IPS-11a (cell line): ENCODE data around the gene CAP1.

ENCODE experiments used
- H3K4me3 ChIP-seq: one replicate; pipeline ENCODE4 v1.5.1; 2013; ENCODE audit warnings: low read depth, low read length, control low read depth

Gene CAP1

DNA sequence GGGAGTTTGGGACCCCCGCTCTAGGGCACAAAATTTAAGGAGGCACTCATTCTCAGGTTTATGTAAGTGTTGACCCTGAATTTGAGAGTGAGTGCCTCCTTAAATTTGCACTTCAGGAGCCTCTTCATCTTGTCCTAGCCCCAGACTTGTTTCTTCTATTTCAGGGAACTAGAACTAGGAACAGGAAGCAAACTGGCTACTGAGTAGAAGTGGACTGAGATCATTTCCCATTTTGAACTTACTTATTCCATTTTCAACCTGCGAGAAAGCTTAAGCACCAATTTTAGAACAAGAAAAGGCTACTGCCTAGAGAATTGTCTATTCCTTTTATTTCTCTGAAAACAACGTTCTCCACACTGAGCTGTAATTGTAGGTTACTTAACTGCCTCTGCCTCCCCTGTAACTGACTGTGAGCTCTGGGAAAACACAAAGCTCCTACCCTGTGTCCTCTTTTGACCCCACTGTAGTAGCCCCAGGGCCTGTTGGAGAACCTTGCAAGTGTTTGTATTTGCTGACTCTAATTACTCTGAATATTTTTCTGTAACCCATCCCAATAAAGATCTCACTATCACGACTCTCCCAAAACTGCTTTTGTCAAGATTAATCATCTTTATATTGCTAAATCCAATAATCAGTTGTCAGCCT lies 54.1 kb downstream of the CAP1 start:
- H3K4me3 ChIP-seq, result no peak overlapping the region

DNA sequence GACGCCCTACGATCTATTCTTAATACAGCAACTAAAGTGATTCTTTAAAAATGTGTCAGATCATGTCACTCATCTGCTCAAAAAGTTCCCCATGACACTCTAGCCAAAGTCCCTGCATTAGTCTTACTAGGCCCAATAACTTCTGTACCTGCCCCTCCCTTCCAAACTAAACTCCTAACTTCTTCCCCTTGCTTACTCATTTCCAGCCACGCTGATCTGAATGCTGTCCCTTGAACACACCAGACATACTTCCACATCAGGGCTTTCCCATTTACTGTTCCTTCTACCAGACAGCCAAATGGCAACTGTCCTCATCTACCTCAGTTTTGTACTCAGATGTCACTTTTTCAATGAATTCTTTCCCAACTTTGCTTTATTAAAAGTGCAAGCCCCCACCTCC lies 55.3 kb downstream of the CAP1 start:
- no peak overlapping the region for H3K4me3 ChIP-seq

DNA sequence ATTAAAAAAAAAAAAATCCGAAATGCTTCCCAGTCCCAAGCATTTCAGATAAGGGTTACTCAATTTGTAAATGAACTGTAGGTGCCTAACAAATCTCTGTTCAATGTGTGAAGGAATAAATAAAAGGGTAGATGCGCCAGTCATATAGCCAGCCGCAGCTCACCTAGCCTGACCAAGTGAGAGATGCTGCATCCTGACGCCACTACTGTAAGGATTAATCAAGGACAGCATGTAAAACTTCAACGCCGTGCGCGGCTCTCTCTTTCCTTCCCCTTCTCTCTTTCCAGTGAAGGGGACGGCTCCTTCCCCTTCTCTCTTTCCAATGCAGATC lies 56.1 kb downstream of the CAP1 start:
- peak overlapping the region; percentile 85 for H3K4me3 ChIP-seq

DNA sequence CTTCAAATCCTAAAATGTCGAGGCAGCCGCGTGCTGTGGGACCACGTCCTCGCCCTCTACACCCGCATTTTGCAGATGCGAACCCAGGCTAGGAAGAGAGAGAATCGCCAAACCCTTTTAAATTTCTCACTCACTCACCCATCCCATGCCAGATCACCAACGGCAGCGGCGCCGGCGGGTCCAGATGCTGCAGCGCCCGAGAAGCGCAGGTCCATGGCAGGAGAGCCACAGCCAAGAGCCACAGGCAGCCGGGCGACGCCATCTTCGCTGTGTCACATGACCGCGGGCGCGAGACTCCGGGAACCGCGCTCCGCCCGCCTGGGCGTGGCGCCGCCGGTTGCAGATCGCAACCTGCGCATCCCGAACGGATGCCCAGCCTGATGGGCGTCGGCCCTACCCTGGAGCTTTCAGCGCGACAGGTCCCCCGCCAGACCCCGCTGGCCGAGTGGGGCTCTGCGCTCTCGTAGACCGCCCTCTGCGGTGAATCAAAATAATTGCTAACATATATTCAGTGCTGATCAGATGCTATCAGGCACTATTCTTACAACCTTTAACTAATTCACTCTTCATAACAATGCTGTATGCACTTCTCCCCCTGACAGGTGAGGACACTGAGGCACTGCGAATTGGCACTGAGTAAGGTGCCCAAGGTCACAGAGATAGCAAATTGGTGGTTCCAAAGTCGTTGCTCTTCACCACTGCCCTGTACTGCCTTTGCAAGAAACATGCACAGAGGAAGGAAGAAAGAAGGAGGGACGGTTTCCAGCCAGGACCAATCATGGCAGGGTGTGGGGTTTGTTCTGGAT lies 56.7 kb downstream of the CAP1 start, which contains the start of gene PPT1:
PPT1 (minus strand) TSS at position 276 of the 806 bp plus-strand sequence; CDS start at position 262, 14 bp downstream.
- H3K4me3 ChIP-seq, result peak within 1 kb of the TSS; percentile 85

DNA sequence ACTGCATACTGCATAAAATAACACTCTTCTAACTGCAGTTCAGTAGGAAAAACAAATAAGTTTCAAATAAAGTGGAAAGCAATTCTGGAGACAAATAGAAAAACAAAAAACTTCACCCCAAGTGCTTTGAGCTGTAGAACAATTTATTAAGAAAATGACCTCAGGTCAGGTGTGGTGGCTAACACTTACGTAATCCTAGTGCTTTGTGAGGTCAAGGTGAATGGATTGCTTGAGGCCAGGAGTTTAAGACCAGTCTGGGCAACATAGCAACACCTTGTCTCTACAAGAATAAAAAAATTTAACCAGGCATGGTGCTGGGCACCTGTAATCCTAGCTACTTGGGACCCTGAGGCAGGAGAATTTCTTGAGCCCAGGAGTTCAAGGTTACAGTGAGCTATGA lies 61.5 kb downstream of the CAP1 start:
- no peak overlapping the region for H3K4me3 ChIP-seq

DNA sequence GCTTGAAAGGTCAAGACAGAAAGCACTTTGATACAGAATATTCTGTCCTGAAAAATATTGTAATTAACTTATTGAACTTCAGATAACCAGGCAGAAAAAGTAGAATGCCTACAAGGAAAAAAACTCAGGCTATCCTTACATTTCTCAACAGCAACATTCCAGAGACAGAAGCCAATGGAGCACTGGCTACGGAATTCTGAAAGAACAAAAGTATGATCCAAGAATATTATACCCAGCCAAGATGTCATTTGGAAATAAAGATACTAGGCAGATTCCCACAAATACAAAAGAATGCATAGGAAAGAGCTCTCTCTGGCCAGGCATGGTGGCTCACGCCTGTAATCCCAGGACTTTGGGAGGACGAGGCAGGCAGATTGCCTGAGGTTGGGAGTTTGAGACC lies 62.4 kb downstream of the CAP1 start:
- H3K4me3 ChIP-seq, result no peak overlapping the region

DNA sequence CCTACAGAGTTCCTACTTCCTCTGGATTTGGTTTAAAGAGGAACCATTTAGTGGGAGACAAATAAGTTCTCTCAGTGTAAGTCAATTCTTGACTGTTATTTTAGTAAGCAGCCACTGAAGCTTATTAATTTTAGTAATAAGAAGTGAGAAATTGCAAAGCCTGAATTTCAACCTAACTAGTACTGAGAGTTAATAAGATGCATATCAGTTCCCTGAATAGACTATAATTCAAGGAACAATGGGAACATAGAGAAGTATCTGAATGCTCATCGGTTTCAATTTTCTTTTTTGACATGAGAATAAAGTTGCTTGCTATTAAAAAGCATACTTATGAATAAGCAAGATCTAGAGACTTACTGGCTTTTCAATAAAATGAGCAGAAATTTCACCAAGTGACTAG lies 64.5 kb downstream of the CAP1 start:
- no peak overlapping the region for H3K4me3 ChIP-seq

DNA sequence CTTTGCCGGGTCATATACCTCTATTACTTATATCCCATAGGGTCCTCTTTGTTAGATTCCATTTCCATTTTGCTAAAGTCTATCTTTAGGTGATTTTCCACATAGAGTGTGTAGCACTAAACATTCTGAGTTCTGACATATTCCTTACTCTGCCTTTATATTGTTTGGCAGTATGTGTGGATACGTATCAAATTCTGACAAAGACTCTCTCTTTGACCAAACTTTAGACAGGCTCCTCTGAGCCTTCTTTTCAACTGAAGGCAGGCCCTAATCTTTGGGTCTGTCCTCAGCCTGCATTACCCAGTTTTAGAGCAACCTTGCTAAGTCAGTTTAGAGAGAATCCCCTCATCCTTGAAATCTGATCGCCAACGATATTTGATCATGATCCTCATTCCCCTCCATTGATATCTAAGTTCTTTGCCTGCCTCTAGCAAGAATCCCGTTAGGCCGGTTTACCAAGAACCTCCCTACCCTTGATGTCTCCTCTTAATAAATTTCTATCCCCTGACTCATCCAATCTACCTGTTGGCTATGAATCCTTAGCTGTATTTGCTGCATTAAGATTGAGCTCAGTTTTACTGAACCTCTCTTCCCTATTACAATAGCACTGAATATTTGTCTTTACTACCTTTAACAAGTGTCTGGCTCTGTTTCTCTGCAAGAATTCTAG lies 66.9 kb downstream of the CAP1 start:
- H3K4me3 ChIP-seq, result no peak overlapping the region

DNA sequence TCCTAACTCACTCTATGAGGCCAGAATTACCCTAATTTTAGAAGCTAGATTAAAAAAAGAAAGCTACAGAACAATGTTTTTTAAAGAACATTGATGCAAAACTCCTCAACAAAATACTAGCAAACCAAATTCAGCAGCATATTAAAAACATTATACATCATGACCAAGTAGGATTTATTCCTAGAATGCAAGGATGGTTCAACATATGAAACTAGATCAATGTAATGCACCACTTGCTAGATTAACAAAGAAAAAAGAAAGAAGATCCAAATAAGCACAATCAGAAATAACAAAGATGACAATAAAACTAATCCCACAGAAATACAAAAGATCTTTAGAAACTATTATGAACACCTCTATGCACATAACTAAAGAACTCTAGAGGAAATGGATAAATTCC lies 69.9 kb downstream of the CAP1 start:
- H3K4me3 ChIP-seq, result no peak overlapping the region

DNA sequence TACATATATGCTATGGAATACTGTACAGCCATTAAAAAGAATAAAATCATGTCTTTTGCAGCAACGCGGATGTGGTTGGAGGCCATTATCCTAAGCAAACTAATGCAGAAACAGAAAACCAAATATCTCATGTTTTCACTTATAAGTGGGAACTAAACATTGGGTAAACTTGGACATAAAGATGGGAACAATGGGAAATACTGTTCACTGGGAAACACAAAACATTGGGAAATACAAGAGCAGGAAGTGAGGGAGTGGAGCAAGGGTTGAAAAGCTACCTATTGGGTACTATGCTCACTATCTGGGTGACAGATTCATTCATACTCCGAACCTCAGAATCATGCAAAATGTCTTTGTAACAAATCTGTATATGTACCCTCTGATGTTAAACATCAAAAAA lies 73.9 kb downstream of the CAP1 start:
- no peak overlapping the region for H3K4me3 ChIP-seq

DNA sequence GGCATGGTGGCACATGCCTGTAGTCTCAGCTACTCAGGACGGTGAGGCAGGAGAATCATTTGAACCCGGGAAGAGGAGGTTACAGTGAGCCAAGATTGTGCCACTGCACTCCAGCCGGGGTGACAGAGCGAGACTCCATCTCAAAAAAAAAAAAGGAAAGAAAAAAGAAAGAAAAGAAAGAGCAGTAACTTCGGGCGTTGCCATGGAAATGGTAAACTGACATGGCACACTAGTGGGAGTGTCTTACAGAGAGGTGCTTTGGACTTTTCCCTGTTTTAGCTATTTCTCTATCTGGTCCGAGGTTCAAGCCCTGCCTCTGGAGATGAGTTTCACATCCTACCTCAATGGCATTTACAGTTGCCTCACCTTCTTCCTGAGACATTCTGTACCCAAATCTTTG lies 79.6 kb downstream of the CAP1 start:
- H3K4me3 ChIP-seq, result no peak overlapping the region
